DMS114 treated with DMSO at 0.1 percent for 48 hours (cell line): ENCODE measurements around the gene FBLIM1.
"Not testable (repeated sequence)": the region's sequence is repeated elsewhere in the genome, so short reads cannot be mapped to it uniquely, and the experiment has no call there.

ENCODE experiments used
- DNase-seq: peaks from one replicate; lab custom pipeline; 2025; ENCODE audit not compliant: unreplicated experiment; lab: John Stamatoyannopoulos, UW

FBLIM1 gene

DNA sequence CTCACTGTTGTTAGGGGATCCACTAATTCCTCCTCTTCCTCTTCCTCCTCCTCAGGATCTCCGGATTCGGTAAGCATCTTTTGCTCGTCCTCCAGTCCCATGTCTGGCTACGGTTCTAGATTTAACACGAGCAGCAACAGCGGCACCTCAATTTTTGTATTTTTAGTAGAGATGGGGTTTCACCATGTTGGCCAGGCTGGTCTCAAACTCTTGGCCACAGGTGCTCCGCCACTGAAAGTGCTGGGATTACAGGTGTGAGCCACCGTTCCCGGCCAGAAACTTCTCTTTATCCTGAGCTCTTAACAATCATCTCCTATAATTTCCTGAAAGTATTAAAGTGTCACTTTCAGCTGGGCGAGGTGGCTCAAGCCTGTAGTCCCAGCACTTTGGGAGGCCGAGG lies 49.0 kb downstream of the FBLIM1 start, which contains the start of gene UQCRHL:
Gene UQCRHL (minus strand): TSS at position 101 of the 400 bp plus-strand sequence. CDS start 0 bp downstream, at position 101.
- DNase-seq, result not testable (repeated sequence)

DNA sequence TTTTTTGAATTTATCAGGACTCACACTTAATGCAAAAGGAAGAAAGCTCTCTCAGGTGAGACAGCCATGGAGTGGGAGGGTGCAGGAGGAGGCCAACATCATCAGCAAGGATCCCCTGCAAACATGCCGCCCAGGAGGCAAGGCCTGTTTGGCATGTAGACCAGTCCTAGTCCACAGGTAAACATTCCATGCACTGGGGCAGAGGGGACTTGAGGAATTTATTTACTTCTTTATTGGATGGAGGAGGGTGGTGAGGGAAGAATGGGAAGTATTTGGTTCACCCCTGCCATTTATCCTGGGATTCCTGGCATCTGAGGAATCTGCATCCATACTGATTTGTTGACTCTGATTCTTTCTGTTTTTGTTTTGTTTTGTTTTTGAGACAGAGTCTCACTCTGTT lies 50.4 kb downstream of the FBLIM1 start:
- DNase-seq, result no peak

DNA sequence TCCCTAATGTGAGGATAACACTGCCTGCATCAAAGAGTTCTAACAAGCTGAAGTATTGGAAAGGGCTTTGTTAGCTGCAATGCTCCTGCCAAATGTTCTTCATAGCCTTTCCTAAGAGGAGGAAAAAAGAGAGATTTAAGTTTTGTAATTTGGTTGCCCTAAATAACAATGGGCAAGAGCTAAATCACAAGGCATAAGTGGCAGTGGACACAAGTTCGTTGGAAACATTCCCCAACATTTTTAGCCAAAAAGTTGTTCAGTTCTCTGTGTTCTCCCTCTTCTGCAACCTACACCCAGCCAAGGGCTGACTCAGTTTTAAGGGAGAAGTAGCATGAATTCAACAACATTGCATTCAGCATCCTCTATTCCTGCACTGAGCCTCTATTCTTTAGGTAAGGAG lies 51.5 kb downstream of the FBLIM1 start:
- no peak for DNase-seq

DNA sequence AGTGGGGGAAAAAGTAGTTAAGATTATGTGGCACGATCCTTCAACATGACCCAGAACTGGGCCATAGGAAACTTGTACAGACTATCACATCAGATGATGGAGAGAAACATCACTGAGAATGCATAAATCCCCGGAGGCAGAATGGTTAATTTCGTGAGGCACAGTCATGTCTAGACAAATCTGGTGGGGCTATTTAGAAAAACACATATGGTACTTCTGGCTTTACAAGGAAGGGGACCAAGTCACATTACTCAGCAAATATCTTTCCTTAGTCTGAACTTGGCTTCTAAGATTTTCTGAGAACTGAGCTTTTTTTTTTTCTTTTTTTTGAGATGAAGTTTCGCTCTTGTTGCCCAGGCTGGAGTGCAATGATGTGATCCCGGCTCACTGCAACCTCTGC lies 58.1 kb downstream of the FBLIM1 start:
- no peak for DNase-seq

DNA sequence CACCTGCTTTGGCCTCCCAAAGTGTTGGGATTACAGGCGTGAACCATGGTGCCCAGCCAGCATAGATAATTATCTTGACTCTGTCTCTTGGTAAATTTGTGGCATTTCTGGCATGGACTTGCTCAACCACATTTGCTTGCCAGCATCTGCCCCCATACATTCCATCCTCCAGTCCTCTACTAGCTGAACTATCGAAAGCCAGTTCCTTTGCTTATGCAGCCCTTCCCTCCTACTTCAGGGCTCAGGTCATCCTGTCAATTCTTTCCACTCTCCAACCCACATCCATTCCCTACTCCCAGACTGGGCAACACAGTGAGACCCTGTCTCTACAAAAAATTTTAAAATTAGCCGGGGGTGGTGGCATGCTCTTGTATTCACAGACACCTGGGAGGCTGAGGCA lies 61.9 kb downstream of the FBLIM1 start:
- DNase-seq, result no peak

DNA sequence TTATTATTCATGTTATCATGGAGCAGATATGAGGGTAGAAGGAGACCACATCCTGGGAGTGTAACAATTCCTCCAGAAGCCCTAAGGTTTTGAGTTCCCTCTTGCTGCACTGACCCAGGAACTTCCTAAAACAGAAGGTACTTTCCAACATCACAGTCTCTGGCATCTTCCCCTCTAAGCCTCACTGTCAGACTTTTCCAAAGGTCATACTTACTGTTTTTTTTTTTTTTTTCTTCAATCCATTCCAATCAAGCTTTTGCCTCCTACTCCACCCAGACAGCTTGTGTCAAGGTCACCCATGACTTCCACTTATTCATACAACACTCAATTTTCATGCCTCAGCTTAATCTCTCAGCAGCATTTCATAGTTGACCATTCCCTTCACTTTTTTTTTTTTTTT lies 67.2 kb downstream of the FBLIM1 start:
- DNase-seq, result no peak

DNA sequence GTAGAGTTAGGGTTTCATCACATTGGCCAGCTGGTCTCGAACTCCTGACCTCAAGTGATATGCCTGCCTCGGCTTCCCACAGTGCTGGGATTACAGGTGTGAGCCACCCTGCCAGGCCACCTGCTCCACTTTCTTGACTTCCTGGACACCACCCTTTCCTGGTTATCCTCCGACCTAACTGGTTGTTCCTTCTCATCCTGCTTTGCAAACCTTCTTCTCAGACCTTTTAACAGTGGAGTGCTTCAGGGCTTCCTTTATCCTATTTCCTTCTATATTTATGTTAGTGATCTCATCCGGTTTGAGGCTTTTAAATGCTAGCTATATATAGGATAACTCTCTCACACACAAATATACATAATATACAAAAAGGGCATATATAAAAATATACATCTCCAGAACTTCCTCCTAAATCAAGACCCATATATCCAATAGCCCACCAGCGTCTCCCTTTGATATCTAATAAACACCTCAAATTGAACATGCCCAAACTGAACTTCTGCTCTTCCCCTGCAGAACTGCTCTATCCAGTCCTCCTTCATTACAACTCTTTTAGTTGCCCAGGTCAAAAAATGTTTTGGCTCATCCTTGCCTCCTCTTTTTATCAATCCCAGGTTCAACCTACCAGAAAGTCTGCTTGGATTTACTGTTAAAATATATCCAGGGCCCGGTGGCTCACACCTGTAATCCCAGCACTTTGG lies 68.4 kb downstream of the FBLIM1 start:
- DNase-seq, result no peak

DNA sequence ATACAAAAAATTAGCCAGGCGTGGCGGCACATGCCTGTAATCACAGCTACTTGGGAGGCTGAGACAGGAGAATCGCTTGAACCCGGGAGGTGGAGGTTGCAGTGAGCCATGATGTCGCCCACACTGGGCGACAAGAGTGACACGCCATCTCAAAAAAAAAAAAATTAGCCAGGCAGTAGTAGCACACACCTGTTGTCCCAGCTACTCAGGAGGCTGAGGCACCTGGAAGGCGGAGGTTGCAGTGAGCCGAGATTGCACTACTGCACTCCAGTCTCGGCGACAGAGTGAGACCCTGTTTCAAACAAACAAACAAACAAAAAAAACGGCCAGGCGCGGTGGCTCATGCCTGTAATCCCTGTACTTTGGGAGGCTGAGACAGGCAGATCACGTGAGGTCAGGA lies 69.0 kb downstream of the FBLIM1 start:
- not testable (repeated sequence) for DNase-seq

DNA sequence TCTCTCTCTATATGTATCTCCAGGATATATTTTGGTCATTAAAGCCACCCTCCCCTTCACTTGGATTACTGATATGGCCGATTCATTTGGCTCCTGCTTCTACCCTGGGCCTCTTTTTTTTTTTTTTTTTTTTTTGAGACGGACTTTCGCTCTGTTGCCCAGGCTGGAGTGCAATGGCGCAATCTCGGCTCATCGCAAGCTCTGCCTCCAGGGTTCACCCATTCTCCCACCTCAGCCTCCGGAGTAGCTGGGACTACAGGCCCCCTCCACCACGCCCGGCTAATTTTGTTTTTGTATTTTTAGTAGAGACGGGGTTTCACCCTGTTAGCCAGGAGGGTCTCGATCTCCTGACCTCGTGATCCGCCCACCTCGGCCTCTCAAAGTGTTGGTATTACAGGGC lies 70.3 kb downstream of the FBLIM1 start:
- not testable (repeated sequence) for DNase-seq

DNA sequence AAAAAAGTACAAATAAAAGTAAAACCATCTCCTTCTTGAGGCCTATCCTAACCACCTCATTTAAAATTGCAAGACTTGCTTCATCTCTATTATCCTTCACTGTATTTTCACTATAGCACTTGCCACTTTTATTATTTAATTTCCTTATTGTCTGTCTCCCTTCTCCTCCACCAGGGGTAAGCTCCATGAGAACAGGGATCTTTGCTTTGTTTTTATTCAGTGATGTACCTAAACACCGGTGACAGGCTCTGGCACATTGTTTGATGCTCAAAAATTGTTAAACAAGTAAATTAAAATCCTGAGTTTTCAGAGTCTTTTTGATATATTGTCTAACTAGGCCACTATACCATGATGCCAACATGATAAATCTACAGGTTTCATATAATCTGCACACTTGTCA lies 71.7 kb downstream of the FBLIM1 start:
- no peak for DNase-seq

DNA sequence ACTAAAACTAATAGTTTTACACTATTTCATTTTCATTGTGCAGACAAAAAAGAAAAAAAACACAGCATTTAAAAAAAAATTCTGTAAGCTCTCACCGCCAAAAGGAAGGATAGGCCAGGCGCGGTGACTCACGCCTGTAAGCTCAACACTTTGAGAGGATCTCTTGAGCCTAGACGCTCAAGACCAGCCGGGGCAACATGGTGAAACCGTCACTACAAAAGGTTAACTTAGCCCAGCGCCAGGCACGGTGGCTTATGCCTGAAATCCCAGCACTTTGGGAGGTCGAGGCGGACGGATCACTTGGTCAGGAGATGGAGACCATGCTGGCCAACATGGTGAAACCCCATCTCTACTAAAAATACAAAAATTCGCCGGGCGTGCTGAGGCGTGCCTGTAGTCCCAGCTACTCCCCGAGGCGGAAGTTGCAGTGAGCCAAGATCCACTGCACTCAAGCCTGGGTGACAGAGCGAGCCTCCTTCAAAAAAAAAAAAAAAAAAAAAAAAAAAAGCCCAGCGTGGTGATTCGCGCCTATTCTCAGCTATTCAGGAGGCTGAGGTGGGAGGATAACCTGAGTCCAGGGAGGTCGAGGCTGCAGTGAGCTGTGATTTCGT lies 74.6 kb downstream of the FBLIM1 start:
- peak; percentile 56 for DNase-seq

DNA sequence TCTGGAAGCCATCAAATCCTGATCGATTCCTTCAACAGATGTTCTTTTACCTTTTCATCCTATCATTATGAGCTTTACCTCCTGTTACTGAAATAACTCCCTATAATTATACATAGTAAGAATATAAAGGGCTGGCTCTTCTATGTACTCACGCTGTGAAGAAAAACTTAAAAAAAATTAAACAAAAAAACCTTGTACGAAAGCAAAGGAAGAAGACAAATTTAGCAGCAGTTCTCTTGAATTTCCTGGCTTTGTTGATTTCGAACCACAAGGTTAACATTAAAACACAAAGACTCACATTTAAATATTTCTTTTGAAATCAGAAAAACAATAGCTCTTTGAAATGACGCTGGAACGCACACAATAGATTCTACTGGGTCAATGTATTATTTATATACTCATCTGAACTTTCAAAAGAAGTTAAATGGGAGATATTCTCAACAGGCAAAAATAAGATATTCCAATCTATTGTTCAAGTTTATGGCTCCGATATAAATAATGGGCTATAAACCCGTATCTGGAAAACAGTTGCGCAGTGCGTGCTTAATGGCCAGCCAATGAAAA lies 75.3 kb downstream of the FBLIM1 start:
- DNase-seq, result peak; percentile 85

DNA sequence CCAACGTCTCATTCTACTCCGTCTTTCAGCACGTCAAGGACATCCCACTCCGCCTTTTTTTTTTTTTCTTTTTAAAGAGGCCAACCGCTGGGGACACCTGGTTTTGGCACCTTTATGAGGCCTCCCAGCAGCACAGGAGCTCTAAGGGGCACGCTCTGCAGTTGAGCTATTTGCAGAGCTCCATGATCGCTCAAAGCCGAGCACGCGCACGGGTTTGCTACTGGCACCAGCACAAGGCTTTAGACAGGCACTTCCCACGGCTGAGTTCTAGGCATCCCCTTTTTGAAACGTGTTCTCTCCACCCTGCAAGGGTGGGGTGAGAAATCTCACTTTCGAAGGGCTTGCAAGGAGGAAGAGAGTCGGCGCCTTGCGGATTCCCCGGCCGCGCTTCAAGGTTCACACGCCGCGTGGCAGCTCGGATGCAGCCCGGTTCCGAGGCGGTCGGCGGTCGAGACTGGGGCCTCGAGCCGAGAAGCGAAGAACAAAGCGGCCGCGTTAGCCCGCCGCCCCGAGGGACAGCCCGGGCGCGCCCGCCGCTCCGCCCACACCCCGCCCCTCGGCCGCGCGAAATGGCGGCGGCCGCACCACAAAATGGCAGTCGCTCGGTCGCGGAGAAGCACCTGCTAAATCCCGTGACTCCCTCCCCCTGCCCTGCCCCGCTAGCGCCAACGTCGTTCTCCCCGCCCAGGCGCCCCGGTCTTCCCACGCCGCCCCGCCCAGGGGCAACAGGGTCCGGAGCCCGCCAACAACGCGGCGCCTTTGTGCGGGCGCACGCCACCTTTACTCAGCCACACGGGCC lies 76.0 kb downstream of the FBLIM1 start:
- DNase-seq, result peak; percentile 78

DNA sequence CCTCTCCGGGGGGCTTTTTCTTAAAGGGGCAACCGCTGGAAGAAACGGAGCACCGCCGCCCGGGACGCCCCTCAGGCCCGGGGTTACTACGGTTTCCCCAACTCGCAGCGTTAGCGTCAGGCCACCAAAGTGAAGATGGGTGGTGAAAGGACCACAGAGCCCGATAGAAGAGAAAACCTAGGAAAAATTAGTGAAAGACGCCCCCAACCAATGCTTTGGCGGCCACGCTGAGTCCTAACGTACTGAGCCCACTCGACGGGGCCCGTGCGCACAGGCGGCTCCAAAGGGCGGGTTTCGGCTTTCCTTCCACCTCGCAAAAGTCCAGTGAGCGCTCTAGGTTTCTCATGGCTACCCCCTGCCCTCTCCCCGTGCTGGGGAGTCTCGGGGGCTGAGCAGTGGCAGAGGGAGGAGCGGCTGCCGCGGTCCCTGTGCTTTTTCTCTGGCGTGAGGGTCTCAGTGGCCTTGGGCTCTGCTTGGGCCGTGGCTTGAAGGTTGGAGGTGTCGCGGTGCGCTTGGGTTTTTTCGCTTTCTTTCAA lies 76.7 kb downstream of the FBLIM1 start:
- DNase-seq, result no peak

DNA sequence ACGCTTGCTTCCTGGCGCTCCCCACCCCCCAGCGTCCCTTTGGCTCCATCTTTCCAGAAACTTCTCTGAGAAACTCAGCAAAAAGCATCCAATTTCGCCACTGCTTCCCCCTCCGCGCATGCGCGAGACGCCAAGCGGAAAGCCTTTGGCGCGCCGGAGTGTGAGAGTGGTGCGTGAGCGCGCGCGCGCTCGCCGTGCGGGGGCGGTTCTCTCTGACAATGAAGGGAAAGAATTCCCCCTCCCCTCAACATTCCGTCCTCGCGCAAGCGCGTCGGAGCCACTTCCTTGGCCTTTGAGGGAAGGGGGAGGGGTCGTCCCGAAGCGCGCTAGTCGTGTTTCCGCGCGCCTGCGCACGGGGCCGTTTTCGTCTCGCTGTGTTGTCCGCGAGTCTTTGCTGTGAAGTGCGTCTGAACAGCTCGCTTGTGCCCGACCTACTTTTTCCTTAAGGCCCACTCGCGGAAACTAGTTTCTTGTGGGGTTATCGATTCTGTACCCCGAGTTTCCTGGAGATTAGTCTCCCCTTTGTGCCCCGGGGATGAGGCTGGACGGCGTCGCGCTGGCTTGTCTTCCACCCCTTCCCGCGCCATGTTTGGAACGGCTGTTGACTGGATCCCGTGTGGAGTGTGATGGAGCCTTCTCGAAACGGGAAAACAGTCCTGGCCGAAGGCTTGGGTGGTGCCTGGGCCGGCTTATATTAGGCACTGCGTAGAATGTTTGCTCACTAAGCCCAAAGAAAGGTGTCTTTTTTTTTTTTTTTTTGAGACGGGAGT lies 77.3 kb downstream of the FBLIM1 start:
- peak; percentile 96 for DNase-seq
